HepG2 (cell line): Measurements from ENCODE around the gene OSBPL1A. TPM values are rescaled to one million over a fixed set of nuclear protein-coding genes. Genes with fewer than 3 reads are reported as not detected.
A peak's percentile ranks its signal among the peaks of the same experiment; 100 is the strongest.

Experiments
- ATAC-seq: fragments of 200-7000 bp; cut with Tn5 transposase; 3 replicates; pipeline ENCODE4 v1.9.1; 2020; ENCODE audit warnings: mild to moderate bottlenecking, moderate library complexity
- BruUV-seq: library from RNA; stranded (reverse); fragments of 400-500 nt; replicated peaks from 2 replicates; lab custom pipeline; 2021; lab: Mats Ljungman, UMichigan
- CTCF ChIA-PET: fragments of 300-600 bp; formaldehyde crosslinking; extraction: SDS; loops from one replicate; lab custom pipeline; 2021; ENCODE audit warnings: low total read pairs, inconsistent platforms, low intra/inter-chr PET ratio; lab: Yijun Ruan, JAX
- POLR2A ChIA-PET: fragments of 350-600 bp; sonication (Branson Sonifier 250); formaldehyde crosslinking; loops from one replicate; lab custom pipeline; 2020; ENCODE audit warnings: antibody characterized with exemption, inconsistent platforms; lab: Yijun Ruan, JAX
- DNase-seq: peaks from one replicate; pipeline ENCODE4 v3.0.0-alpha.2; 2015; ENCODE audit warnings: low spot score
- FAIRE-seq: peaks from 3 replicates; lab custom pipeline; 2011; peaks lifted over from hg19 to GRCh38; lab: Jason Lieb, UNC
- H2AFZ ChIP-seq: one replicate; pipeline ENCODE4 v1.6.1; 2011; ENCODE audit warnings: low read length, inconsistent platforms
- H3K27ac ChIP-seq: fragments of 300-600 bp; 3 replicates; pipeline ENCODE4 v1.8.0; 2011; ENCODE audit warnings: mixed run types, mild to moderate bottlenecking, mixed read lengths, low read length, inconsistent platforms; ENCODE audit not compliant: insufficient read depth; ENCODE audit errors: extremely low read length
- H3K27me3 ChIP-seq, 2 experiments: fragments of 200-600 bp in 1 of 2; 2 replicates in 1 of 2; 3 replicates in 1 of 2; pipeline versions ENCODE4 v1.6.0 to v1.8.0; 2011; ENCODE audit warnings: low read length in 2 of 2, mild to moderate bottlenecking in 2 of 2, moderate library complexity in 2 of 2, inconsistent platforms in 1 of 2; ENCODE audit not compliant: insufficient read depth in 2 of 2, control insufficient read depth in 1 of 2
- H3K36me3 ChIP-seq, 2 experiments: fragments of 200-600 bp in 1 of 2; replicated peaks in 1 of 2; 2 replicates in 1 of 2; 3 replicates in 1 of 2; pipeline versions ENCODE4 v1.5.1 to v1.8.0; 2011; ENCODE audit warnings: low read length in 2 of 2, inconsistent platforms in 1 of 2; ENCODE audit not compliant: insufficient read depth in 2 of 2, control insufficient read depth in 1 of 2
- H3K4me1 ChIP-seq: 2 replicates; pipeline ENCODE4 v1.5.1; 2012; ENCODE audit warnings: low read length, inconsistent platforms; ENCODE audit not compliant: insufficient read depth
- H3K4me2 ChIP-seq: 2 replicates; pipeline ENCODE4 v1.6.0; 2011; ENCODE audit warnings: low read depth, low read length, inconsistent platforms
- H3K4me3 ChIP-seq, 3 experiments: fragments of 200-600 bp in 1 of 3; sonication (generic), shearing (Covaris generic) in 1 of 3; replicated peaks in 1 of 3; 2 replicates each; pipeline ENCODE4 v1.5.1; 2011 to 2016; ENCODE audit warnings: low read length in 3 of 3, inconsistent platforms in 2 of 3, low read depth in 2 of 3, mild to moderate bottlenecking in 2 of 3, control low read depth in 1 of 3, mixed read lengths in 1 of 3; ENCODE audit not compliant: insufficient read depth in 1 of 3
- H3K79me2 ChIP-seq: one replicate; pipeline ENCODE4 v1.6.1; 2011; ENCODE audit warnings: low read length, inconsistent platforms; ENCODE audit not compliant: insufficient read depth
- H3K9ac ChIP-seq: 2 replicates; pipeline ENCODE4 v1.6.0; 2011; ENCODE audit warnings: mild to moderate bottlenecking, low read depth, low read length, inconsistent platforms; ENCODE audit not compliant: insufficient read depth
- H3K9me3 ChIP-seq: 2 replicates; pipeline ENCODE4 v1.5.1; 2012; ENCODE audit warnings: mild to moderate bottlenecking, low read length
- H4K20me1 ChIP-seq: 2 replicates; pipeline ENCODE4 v1.6.0; 2011; ENCODE audit warnings: inconsistent platforms, mild to moderate bottlenecking, low read length, moderate library complexity; ENCODE audit not compliant: insufficient read depth
- CEBPB ChIP-seq: IDR thresholded peaks from 2 replicates; pipeline ENCODE4 v1.6.1; 2011; ENCODE audit warnings: low read depth, low read length, improper control_type of control experiment, borderline replicate concordance
- HMG20A ChIP-seq: IDR thresholded peaks from 2 replicates; pipeline ENCODE4 v1.6.1; 2016; ENCODE audit warnings: borderline replicate concordance
- ISL2 ChIP-seq: sonication (generic); formaldehyde crosslinking; IDR thresholded peaks from 2 replicates; pipeline ENCODE4 v1.5.0; 2020; ENCODE audit warnings: missing genetic modification reagents
- NAIF1 ChIP-seq: sonication (generic); formaldehyde crosslinking; IDR thresholded peaks from 2 replicates; pipeline ENCODE4 v1.5.0; 2020; ENCODE audit warnings: mild to moderate bottlenecking, missing genetic modification reagents, borderline replicate concordance
- PPARG ChIP-seq: conservative IDR thresholded peaks from 2 replicates; pipeline ENCODE4 v1.6.1; 2016; ENCODE audit warnings: missing biosample characterization, missing genetic modification reagents
- PRMT3 ChIP-seq: sonication (generic); formaldehyde crosslinking; IDR thresholded peaks from 2 replicates; pipeline ENCODE4 v1.8.1; 2022; ENCODE audit warnings: low read depth, mild to moderate bottlenecking, moderate library complexity, missing genetic modification reagents, borderline replicate concordance
- RXRB ChIP-seq: IDR thresholded peaks from 2 replicates; pipeline ENCODE4 v1.6.1; 2016; ENCODE audit warnings: borderline replicate concordance, missing genetic modification reagents, missing compliant biosample characterization
- SALL2 ChIP-seq: sonication (generic); formaldehyde crosslinking; IDR thresholded peaks from 2 replicates; pipeline ENCODE4 v1.8.1; 2023; ENCODE audit warnings: mild to moderate bottlenecking, missing genetic modification reagents, inconsistent platforms
- SATB2 ChIP-seq: sonication (generic); formaldehyde crosslinking; IDR thresholded peaks from 2 replicates; pipeline ENCODE4 v1.5.0; 2020; ENCODE audit warnings: missing genetic modification reagents
- YEATS2 ChIP-seq: sonication (generic); formaldehyde crosslinking; IDR thresholded peaks from 2 replicates; pipeline ENCODE4 v1.4.0; 2020; ENCODE audit warnings: missing genetic modification reagents, borderline replicate concordance
- ZBTB38 ChIP-seq: sonication (generic); formaldehyde crosslinking; IDR thresholded peaks from 2 replicates; pipeline ENCODE4 v1.5.1; 2020; ENCODE audit warnings: mild to moderate bottlenecking, missing genetic modification reagents
- ZNF180 ChIP-seq: sonication (generic); formaldehyde crosslinking; IDR thresholded peaks from 2 replicates; pipeline ENCODE4 v1.4.0; 2020; ENCODE audit warnings: low read depth, missing genetic modification reagents, borderline replicate concordance
- ZNF225 ChIP-seq: sonication (generic); formaldehyde crosslinking; IDR thresholded peaks from 2 replicates; pipeline ENCODE4 v1.4.0; 2020; ENCODE audit warnings: mild to moderate bottlenecking, missing genetic modification reagents
- ZNF282 ChIP-seq: fragments of 450-650 bp; IDR thresholded peaks from 2 replicates; pipeline ENCODE4 v1.6.1; 2018; ENCODE audit not compliant: partially characterized antibody
- ZNF3 ChIP-seq: IDR thresholded peaks from 2 replicates; pipeline ENCODE4 v1.7.0; 2017; ENCODE audit warnings: inconsistent platforms
- ZNF468 ChIP-seq: sonication (generic); formaldehyde crosslinking; IDR thresholded peaks from 2 replicates; pipeline ENCODE4 v1.8.0; 2022; ENCODE audit warnings: mild to moderate bottlenecking, moderate library complexity, missing genetic modification reagents
- ZNF484 ChIP-seq: sonication (generic); formaldehyde crosslinking; IDR thresholded peaks from 2 replicates; pipeline ENCODE4 v1.5.1; 2020; ENCODE audit warnings: mild to moderate bottlenecking, low read depth, missing genetic modification reagents, borderline replicate concordance
- ZNF703 ChIP-seq: sonication (generic); formaldehyde crosslinking; IDR thresholded peaks from 2 replicates; pipeline ENCODE4 v1.5.1; 2020; ENCODE audit warnings: missing genetic modification reagents, mild to moderate bottlenecking, moderate library complexity, borderline replicate concordance
- ZNF792 ChIP-seq: IDR thresholded peaks from 2 replicates; pipeline ENCODE4 v1.6.1; 2016
- WGBS: methylation state at CpG from one replicate; pipeline ENCODE4 v1.1.6; 2017; ENCODE audit warnings: low lambda C conversion rate; 5-methylcytosine and 5-hydroxymethylcytosine counted together
- in situ Hi-C: cut with HindIII; loops from 2 replicates; pipeline ENCODE4 v1.10.0; 2017; ENCODE audit warnings: low pct_unique_long_range_greater_than_20kb; ENCODE audit not compliant: extremely low pct_ligation_motif_present
- intact Hi-C: fragments of 100-400 bp; cut with micrococcal nuclease; formaldehyde crosslinking; loops from one replicate; pipeline ENCODE4 v1.10.0; 2022; ENCODE audit not compliant: unreplicated experiment
- polyA plus RNA-seq, 8 experiments: library from polyadenylated mRNA; depleted of rRNA in 3 of 8; stranded (reverse) in 7 of 8; unstranded in 1 of 8; fragments of >200 nt; fragmentation: Illumina TruSeq in 4 of 8; extraction: Trizol in 4 of 8; gene quantifications; 2 replicates each; pipeline versions ENCODE4 v1.2.1 to v1.2.3, GENCODE V29; 2011 to 2016; ENCODE audit warnings: low read depth in 4 of 8, missing spikeins in 1 of 8, mixed read lengths in 1 of 8; ENCODE audit not compliant: insufficient read depth in 1 of 8
- total RNA-seq, 5 experiments: library from RNA; depleted of rRNA; stranded (reverse); fragments of >200 nt; fragmentation: Illumina TruSeq; extraction: Trizol; gene quantifications; 2 replicates each; pipeline ENCODE4 v1.2.3, GENCODE V29; 2016; ENCODE audit warnings: low read depth in 1 of 5
- TF ChIP-seq, protein P1 (sequence below): sonication (generic); formaldehyde crosslinking; IDR thresholded peaks from 2 replicates; pipeline ENCODE4 v1.5.0; 2020; ENCODE audit warnings: missing genetic modification reagents
- TF ChIP-seq, protein P2 (sequence below): sonication (generic); formaldehyde crosslinking; IDR thresholded peaks from 2 replicates; pipeline ENCODE4 v1.4.0; 2020; ENCODE audit warnings: missing genetic modification reagents

Gene OSBPL1A
- total and polyA plus RNA-seq, 2 of the 13 experiments (the other 11 are each of a cell fraction or from before 2014, with no cell fraction given): 0.02 TPM; not detected in 1

GRCh38 chr18:24114924-24115549 is 282.6 kb downstream of the OSBPL1A start (continued):
- no peak for TF ChIP-seq PRMT3
- TF ChIP-seq ZNF792 (CRISPR knock-in tag): no peak
- TF ChIP-seq ZNF703: no peak
- TF ChIP-seq RXRB (CRISPR knock-in tag): peak; percentile 21; the same call in 1 of the 2 replicates
- no peak for TF ChIP-seq ZNF180 (CRISPR knock-in tag)
- TF ChIP-seq YEATS2 (CRISPR knock-in tag): no peak
- no peak for TF ChIP-seq NAIF1 (CRISPR knock-in tag)
- peak; percentile 76 for TF ChIP-seq CEBPB
- TF ChIP-seq HMG20A: 0 out of 2 replicates have a peak, but pooled peaks have one; percentile 32

- peak overlapping the region; percentile 17 to 66 (median 41); a peak in 3 of 6 replicates for H3K4me3 ChIP-seq
- ATAC-seq (peak; percentile 94), DNase-seq (peak; percentile 87), FAIRE-seq (peak; percentile 71)
- ChIA-PET CTCF (no interaction called here), POLR2A (interaction anchor here (0.8 to 2.0 kb wide), 6 partner anchors 37 to 230 kb away, joined by 4 to 7 read pairs (median 6); partner anchors contain the start of gene TTC39C)
- H3K36me3 ChIP-seq: peaks cover 0 to 2% of the 10 kb centered on the region in 2 experiments; a peak in 1 of 5 replicates
- 4% methylated on average over 12 of the region's 15 CpGs for WGBS
- peak overlapping the region; percentile 86 for H3K27ac ChIP-seq
- BruUV-seq: no TSS peak
- no peaks in the 10 kb centered on the region for H3K79me2 ChIP-seq
- peak overlapping the region; percentile 86 for H2AFZ ChIP-seq
- H3K9ac ChIP-seq: peak overlapping the region; percentile 63
- in situ Hi-C loops (loop anchor here (10.0 kb wide), 1 partner anchor 288 kb away; no protein-coding TSS in a partner anchor), intact Hi-C loops (loop anchor here (2.0 kb wide), 1 partner anchor 62 kb away; no protein-coding TSS in a partner anchor)
- H3K27me3 ChIP-seq: no peaks in the 10 kb centered on the region
- peaks cover 56% of the 10 kb centered on the region for H3K4me1 ChIP-seq
- no peaks in the 10 kb centered on the region for H3K9me3 ChIP-seq
- H3K4me2 ChIP-seq: peak overlapping the region; percentile 85
- H4K20me1 ChIP-seq: no peaks in the 10 kb centered on the region
- TF ChIP-seq HMG20A (peak; percentile 78), SATB2 (CRISPR knock-in tag) (no peak), ISL2 (CRISPR knock-in tag) (peak; percentile 60; the same call in 1 of the 2 replicates), SALL2 (0 out of 2 replicates have a peak, but pooled peaks have one; percentile 20), PPARG (CRISPR knock-in tag) (peak; percentile 52; the same call in 1 of the 2 replicates), ZBTB38 (CRISPR knock-in tag) (peak; percentile 52; the same call in 1 of the 2 replicates), ZNF3 (CRISPR knock-in tag) (peak; percentile 86; the same call in 1 of the 2 replicates), ZNF484 (CRISPR knock-in tag) (no peak), ZNF468 (CRISPR knock-in tag) (no peak), ZNF282 (no peak), ZNF225 (CRISPR knock-in tag) (no peak)
- TF ChIP-seq, protein P1, sequence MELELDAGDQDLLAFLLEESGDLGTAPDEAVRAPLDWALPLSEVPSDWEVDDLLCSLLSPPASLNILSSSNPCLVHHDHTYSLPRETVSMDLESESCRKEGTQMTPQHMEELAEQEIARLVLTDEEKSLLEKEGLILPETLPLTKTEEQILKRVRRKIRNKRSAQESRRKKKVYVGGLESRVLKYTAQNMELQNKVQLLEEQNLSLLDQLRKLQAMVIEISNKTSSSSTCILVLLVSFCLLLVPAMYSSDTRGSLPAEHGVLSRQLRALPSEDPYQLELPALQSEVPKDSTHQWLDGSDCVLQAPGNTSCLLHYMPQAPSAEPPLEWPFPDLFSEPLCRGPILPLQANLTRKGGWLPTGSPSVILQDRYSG (CRISPR knock-in tag): no peak
- TF ChIP-seq, protein P2, sequence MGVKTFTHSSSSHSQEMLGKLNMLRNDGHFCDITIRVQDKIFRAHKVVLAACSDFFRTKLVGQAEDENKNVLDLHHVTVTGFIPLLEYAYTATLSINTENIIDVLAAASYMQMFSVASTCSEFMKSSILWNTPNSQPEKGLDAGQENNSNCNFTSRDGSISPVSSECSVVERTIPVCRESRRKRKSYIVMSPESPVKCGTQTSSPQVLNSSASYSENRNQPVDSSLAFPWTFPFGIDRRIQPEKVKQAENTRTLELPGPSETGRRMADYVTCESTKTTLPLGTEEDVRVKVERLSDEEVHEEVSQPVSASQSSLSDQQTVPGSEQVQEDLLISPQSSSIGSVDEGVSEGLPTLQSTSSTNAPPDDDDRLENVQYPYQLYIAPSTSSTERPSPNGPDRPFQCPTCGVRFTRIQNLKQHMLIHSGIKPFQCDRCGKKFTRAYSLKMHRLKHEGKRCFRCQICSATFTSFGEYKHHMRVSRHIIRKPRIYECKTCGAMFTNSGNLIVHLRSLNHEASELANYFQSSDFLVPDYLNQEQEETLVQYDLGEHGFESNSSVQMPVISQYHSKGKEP (CRISPR knock-in tag): no peak
Observed at GRCh38 chr18:24112874-24113615, 284.6 kb downstream of the OSBPL1A start.
